HG02870 (cell line): ENCODE data around the gene NFIB.

Experiments used
- ATAC-seq: cut with Tn5 transposase; IDR thresholded peaks from one replicate; pipeline ENCODE4 v1.9.1; 2021; ENCODE audit warnings: mild to moderate bottlenecking, moderate library complexity; ENCODE audit not compliant: unreplicated experiment

NFIB gene

DNA sequence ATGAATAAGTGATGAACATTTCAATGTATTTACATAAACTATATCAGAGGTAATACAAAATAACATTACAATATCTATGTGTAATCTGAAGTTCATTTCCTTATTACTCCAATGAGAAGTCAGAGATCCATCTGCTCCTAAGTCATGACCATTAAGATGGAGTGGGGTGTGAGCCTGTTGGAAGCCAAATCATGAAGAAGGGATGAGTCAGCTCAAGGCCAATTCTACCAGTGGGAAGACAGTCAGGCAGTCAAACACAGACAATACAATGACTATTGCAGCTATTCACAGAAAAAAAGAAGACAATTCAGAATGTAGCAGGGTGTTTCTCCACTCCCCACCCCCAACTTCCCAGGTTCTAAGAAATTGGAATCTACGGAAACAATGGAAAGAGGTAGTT lies 155.0 kb downstream of the NFIB start:
- ATAC-seq = no peak

DNA sequence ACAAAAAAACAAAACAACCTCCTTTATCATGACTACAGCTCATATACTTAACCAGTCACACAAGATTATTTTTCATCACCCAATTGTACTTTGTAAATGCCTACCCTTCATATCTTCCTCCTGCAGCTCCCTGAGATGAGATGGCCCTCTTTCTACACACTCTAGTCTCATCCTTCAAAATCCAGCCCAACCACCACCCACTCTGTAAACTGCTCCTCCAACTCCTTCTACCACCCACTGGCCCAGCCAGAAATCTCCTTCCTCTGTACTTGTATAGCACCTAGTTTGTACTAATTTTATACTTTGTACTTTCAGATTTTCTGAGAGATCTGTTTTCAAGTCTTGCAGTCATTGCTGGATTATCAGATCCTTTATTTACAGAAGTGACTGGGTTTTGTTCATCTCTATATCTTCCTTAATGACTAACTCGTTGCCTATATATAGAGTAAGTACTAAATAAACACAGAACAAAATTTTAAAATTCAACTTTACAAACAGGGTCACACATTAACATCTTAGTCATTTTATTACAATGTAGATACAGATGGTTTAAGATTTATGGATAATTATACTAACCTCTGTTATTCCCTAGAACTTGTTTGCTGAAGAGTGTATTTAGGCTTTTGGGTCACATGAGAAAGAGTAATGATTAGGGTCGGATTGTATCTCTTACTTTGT lies 155.7 kb downstream of the NFIB start:
- no peak for ATAC-seq

DNA sequence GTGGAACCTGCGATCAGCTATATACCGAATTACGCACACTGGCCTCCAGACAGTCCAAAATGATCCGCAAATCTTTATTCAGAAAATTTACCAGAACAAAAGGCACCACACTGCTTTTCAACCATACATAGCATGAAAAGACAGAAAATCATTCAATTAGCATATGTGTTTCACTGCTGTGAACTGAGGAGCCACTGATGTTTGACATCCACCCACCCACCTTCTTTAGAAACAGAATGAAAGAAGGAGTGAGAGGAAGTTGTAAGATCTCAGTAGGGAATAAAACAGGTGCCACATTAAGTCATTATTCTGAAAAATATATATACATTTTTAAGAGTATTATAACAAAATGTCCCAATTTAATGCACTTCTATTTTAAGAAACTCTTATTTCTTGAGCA lies 156.8 kb downstream of the NFIB start:
- ATAC-seq = no peak

DNA sequence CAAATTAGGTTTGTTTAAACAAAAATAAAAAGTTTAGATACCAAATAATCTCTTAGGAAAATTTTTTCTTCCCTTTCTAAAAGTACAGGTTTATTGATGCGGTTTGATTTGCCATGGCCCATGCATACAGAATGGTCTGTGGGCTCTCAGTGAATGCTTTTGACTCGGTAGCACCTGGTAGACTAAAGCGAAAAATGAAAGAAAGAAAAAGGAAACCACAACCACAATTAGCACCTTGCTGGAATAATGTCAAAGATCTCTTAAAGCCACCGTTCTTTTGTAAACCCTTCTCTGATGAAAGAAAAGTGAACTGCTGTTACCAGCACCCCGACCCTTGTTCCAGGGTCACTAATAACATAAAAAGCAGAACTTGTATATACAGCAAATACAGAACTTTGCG lies 157.9 kb downstream of the NFIB start:
- ATAC-seq = peak; percentile 97

DNA sequence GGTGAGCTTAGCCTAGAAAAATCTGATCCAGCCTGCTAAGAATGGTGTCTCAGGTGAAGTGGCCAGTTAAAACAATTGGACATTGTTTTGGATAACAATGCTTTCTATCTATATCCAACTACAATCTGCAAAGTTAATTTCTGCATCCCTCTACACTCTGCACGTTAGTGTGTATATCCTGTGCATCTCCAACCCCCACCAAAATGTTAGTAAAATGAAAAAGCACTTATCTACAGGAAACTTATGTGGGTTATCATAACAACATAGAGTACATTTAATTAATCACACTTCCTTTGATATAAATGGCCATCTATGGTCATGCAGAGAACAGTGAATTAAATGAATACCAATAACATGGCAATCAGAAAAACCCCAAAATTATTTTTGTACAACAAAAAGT lies 158.7 kb downstream of the NFIB start:
- ATAC-seq = no peak

DNA sequence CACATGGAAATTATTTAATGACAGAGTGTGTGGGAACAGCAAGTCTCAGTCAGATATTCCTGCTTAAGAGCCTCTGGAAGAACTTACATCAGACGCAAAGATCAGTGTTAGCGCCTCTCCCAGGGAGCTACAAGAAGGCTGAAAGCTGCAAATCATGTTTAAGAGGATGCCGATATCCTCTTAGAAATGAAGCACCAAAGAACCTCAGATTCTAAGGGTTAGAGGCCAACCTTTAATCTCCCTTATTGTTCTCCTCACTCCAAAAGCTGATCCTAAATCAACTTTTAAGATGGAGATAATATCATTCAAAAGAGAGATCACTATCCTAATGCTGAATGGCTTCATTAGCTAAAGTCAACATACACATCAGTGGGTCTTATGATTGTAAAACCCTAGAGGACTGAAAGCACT lies 160.6 kb downstream of the NFIB start:
- ATAC-seq = no peak

DNA sequence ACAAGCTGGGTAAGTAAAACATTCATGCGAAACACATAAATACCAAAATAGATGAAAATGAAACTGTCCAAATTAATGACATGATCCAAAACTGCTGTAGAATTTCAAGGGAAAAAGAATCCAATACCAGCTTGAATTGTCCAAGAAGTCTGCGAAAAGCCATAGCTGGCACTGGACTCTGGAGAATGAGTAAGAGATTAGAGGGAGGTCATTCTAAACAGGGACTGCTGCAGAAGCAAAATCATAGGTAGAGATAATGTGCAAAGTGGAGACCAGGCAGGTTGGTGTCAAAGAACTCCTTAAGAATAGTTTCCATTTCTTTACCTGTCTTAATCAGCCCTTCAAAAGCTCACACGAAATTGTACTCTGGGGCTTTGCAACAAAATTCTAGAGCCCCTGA lies 162.5 kb downstream of the NFIB start:
- ATAC-seq = no peak

DNA sequence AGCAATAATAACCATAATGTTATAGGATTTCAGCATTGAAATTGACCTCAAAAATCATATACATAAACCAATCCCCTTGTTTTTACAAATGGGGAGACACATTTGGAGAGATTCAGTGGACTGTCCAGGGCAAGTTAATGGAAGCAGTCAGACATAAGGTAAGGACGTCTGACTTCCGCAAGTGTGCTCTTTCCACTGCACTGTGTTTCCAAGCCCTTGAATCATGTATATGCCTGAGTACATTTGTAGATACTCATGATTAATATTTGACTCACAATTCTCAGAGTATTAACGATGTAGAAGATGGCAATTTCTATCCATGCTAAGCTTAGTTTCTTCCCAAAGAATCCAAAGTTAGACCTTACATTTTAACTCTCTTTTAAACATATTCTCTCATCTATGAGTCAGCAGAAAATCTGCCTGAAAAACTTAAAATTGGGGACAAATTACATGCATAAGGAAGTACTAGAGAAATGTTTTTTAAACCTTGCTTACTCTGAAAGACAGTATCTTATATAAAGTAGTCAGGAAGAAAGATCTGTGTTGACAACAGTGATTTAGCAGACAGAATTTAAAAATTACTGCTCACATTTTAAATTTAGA lies 165.3 kb downstream of the NFIB start:
- ATAC-seq = no peak

DNA sequence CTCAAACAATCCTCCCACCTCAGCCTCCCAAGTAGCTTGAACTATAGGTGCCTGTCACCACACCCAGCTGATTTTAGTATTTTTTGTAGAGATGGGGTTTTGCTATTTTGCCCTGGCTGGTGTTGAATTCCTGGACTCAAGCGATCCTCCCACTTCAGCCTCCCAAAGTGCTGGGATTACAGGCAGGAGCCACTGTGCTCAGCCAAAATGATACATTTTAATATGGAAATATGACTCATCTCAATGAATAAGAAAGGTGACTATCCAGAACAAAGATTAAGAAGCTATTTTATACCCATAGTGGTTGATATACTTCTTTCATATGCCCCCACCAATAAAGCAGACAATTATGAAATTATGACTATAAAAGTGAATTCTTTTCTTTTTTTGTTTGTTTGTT lies 166.2 kb downstream of the NFIB start:
- no peak for ATAC-seq

DNA sequence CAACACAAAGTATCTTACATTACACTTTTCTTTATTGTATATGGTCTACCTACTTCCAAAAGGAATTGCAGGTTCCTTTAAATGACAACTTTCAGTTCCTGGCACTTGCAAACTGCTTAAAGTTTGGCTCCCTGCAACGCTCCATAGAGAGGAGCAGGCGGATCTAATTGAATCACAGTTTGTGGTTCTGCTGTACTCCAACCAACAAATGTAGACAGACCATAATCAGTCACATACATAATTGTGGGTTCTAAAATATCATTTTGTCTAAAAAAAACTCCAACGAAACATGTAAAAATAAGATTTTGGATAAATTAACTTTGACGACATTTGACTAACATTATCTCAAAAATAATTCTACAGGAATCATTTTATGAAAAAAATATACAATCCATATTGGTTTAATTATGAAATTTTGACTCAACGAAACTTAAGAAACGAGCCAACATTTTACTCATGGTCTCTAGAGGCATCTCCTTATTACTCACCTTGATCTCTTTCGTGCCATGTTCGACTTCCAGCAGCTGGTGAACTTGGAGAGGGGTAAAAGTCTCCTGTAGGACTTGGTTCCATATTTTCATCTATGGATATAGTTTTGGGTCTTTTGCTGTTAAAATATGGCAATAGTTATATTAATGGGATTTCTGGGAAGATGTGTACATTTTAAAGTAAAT lies 167.6 kb downstream of the NFIB start:
- ATAC-seq = no peak

DNA sequence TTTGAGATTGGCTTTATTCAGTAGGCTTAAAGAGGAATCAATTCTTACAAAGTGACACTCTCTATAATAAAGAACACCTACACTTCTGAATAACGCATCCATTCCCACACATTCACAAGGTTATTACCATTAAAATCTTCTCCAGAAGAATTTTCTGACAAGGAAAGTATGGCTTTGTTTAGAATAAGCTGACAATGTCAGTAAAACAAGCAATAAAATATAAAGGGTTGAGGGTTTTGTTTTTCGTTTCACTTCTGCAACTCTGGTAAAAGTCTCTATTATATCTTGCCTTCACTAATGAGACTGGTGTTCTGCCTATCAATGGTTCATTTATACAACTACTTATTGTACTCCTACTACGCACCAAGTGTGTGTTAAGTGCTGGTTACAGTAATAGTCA lies 169.7 kb downstream of the NFIB start:
- no peak for ATAC-seq

DNA sequence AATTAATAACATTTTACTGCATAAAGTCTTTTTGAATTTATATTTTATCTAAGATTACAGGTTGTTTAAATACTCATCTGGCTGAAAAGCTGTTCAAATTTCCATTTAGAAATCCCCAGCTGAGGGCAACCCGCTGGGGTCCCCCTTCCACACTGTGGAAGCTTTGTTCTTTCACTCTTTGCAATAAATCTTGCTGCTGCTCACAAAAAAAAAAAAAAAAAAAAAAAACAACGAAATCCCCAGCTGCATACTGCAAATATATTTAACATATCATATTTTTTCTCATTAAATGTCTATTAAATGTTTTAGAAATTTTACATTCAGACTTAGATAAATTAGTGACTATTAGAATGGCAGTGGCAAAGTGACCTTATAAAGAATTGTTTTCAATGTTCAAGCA lies 172.2 kb downstream of the NFIB start:
- no peak for ATAC-seq

DNA sequence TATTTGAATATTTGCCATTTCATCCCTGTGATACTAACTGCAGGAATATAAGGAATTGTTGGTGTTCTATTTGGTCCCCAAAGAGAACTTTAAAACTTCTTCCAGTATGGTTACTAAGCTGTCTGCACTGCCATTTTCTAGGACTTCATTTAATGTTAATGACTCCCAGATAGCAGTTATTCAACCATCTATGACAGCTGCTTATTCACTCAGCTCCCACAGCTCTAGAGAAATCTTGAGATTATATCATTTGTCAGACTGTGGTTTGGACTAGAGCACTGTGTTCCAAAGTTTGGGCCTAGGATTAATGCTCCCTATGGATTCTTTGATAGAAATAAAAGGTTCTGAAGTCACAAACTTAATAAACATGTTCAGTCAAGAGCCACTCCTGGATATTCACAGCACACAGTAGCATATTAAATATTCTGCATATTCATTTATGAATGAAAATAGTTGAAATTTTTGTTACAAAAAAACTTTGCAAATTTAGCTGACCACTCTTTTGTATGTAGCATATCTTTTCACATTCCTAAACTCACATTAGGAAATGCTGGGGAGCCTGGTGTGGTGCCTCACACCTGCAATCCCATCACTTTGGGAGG lies 173.7 kb downstream of the NFIB start:
- no peak for ATAC-seq

DNA sequence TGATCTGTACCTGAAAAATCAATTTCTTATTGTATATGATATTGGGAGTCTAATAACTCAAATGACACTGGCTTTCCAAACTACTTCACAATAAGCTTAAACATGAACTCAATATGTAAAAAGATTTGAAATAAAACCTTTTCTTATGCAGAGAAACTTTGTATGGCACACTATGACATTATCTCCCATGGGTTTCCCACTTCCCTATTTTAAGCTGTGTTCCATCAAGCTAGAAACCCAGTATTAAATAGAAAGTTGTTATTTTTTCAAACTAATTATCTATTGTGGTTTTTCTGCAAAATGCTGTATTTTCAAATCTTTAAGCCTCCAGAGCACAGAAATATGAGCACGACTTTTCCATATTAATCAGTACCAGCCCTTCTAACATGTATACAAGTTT lies 174.7 kb downstream of the NFIB start:
- ATAC-seq = no peak

DNA sequence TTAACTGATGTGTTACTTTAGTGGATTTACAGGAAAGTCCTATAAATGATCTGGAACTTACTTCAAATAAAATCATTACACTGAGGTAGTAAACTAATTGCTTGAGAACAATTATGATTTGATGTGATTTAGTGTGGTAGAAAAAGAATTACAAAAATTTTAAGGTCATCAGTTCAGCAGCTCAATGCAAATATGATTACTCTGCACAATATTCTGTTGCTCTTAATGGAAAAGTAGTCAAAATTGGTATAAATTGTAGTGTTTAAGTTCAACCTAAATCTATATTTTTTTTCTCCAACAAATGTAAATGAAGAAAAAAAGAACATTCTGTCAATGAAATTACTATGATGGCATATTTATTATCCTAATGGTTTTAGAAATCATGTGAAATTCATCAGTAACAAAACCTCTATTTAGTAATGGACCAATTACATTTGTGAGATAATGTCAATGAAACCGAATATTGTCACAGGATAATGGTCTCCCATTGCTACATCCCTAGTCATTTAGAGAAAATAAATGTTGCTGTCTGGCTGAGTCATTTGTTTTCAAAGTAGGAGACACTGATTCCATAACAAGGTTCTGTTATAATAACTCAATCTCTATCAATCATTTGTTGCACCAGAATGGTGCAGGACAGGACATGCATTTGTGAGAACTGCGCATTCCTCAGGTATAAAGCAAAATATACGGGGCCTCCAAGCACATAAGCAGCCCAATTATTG lies 177.1 kb downstream of the NFIB start:
- no peak for ATAC-seq

DNA sequence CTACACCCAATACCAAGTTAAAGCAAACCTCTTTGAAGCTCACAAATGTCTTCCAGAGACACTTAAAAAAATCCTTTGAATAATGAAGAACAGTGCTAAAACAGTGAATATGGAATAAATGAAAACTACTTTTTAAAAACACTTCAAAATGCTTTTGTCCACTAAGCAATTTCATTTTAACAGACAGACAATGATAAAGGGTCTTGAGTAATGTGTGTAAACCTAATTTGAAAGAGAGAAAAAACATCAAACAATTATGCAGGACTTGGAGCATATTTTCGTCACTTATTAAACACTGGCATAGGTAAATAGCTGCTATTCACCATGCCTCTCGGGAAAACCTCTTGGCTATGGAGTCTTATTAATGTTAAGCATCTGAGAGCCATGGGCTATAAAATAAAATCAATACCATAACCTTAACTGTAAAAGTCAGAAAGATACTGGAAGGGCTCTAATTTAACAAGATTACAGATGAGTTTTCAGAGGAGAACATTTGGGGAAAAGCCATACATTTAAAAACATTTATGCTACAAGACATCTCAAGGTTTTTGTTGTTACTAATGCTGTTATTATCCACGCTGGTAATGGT lies 177.8 kb downstream of the NFIB start:
- ATAC-seq = no peak

DNA sequence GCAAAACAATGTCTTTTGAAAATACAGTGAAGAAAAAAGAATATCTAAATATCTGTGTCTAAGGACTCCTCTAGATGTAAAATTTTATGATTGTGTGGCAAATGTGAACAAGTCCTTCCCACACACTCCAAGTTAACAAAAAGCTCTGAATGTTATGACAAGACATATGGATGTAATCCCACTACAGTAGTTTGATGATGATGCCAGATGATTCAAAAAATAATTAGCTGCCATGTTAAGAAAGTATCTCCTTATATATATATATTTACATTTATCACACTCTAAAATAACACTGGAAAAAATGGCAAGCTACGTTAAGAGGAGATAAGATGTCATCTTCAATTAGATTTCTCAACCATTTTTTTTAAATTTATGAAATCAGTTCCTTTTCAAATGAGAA lies 178.5 kb downstream of the NFIB start:
- ATAC-seq = no peak

DNA sequence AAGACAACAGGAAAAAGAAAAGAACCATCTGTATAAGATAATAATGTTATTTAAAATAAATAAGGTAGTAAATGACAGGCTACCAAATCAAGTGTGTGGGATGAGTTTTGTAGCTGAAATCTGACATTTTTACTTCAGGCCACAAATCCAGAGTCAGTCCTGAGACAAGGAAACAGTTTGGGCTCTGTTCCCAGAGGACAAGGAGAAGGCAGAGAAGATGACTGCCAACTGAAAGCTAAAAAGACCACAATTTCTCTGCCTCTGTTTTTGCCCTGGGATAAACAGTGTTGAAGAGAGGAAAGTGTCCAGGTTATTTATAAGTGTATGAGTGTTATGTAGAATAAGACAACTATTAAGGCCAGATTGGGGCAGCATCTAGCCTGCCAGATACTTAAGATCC lies 180.5 kb downstream of the NFIB start:
- ATAC-seq = no peak

DNA sequence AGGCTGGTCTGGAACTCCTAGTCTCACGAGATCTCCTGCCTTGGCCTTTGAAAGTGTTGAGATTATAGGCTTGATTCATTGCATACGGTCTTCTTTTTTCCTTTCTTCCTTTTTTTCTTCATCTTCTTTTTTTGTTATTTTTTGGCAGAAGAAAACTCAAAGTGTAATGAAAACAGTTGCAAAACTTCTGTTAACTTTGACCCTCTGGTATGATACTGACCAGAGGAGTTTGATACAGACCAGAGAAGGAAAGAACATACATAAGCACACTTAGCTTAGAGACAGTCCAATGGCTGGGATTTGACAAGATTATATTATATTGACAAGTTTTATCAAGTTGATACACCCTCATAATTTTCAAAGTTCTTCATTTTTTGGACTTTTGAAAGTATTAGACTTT lies 181.2 kb downstream of the NFIB start:
- no peak for ATAC-seq

DNA sequence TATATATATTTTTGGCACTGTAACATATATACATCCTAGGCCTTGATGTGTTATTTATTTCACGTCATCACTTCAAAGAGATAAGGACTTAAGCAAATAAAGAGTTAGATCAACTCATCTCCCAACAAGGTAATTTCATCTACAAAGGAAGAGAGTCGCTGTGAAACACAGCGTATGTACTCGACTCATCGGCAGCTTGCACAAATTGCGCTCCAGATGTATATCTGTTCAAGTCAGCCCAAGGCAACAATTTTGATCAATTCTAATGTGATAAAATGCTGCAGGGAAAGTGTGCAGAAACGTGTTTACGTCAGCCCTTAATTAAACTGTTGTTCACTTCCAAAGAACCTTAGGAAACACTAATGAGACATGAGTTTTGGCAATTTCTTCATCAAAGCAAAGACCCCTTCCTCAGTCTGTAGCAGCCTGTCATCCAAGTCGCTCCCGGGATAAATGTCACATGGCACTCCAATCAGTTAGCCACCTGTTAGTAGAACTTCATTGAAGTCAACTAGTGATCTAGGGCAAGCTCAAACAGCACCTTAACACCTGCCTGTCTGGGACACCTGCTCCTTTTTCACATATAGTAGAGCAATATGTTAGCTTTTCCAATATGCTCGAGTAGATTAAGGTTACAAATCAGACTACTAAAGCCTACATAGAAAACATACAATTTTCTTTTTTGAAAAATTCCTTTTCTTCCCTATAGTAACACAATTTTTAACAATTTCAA lies 182.4 kb downstream of the NFIB start:
- no peak for ATAC-seq
